ENCODE measurements around the gene UQCRHL. TPM values are rescaled to one million over a fixed set of nuclear protein-coding genes. Genes with fewer than 3 reads are reported as not detected.

UQCRHL gene
- total RNA-seq, 1 experiment from 2014 or later: 4.9 TPM

GRCh38 chr1:15786581-15786980 lies 20.9 kb downstream of the UQCRHL start:
- Histone ChIP-seq H3K27me3 (ENCODE audit: insufficient read depth, low read depth) (no peaks in the 10 kb centered on the region), H3K4me2 (peak overlapping the region; percentile 38; the same call in 1 of the 2 replicates), H3K79me2 (ENCODE audit: low read depth) (no peaks in the 10 kb centered on the region), H4K20me1 (ENCODE audit: insufficient read depth) (no peaks in the 10 kb centered on the region), H3F3A (ENCODE audit: insufficient read depth, low read depth) (peaks cover 25% of the 10 kb centered on the region), H3K36me3 (ENCODE audit: low read depth) (no peaks in the 10 kb centered on the region), H3K4me3 (no peak overlapping the region), H3K27ac (peak overlapping the region; percentile 74; the same call in 1 of the 2 replicates), H3K4me1 (replicated peaks; ENCODE audit: insufficient read depth) (peaks cover 33% of the 10 kb centered on the region), H3K9me2 (ENCODE audit: insufficient read depth) (no peaks in the 10 kb centered on the region), H2AFZ (no peak overlapping the region), H3K9me3 (ENCODE audit: insufficient read depth, low read depth) (no peaks in the 10 kb centered on the region)
- ChIA-PET POLR2A (ENCODE audit: unreplicated experiment) (interaction anchor here (0.7 to 1.1 kb wide), 2 partner anchors 48 to 90 kb away, joined by 3 to 5 read pairs; no protein-coding TSS in a partner anchor), CTCF (interaction anchor here (0.6 kb wide), 1 partner anchor 62 kb away, joined by 3 read pairs; no protein-coding TSS in a partner anchor)
- intact Hi-C loops (cut with micrococcal nuclease; ENCODE audit: unreplicated experiment): no loop called here
- TF ChIP-seq EZH2 (IDR thresholded peaks at IDR 0.05; ENCODE audit: low read depth) (no peak), CTCF (conservative IDR thresholded peaks at IDR 0.05) (no peak)
- DNase-seq: peak in 1 of 2 experiments; percentile 61
- BruUV-seq (replicated peaks): no TSS peak

- intact Hi-C loops (cut with micrococcal nuclease; ENCODE audit: unreplicated experiment): no loop called here
- CTCF ChIA-PET: no interaction called here
- no peaks in the 10 kb centered on the region for H4K20me1 ChIP-seq (ENCODE audit: insufficient read depth)
- H3K27me3 ChIP-seq (ENCODE audit: insufficient read depth, low read depth): no peaks in the 10 kb centered on the region
- no peak for DNase-seq
- H3K27ac ChIP-seq: no peak overlapping the region
- H3K9me3 ChIP-seq (ENCODE audit: insufficient read depth, low read depth): no peaks in the 10 kb centered on the region
- BruUV-seq (replicated peaks): no TSS peak
- H3K4me3 ChIP-seq: no peak overlapping the region
- no peak for TF ChIP-seq EZH2 (IDR thresholded peaks at IDR 0.05; ENCODE audit: low read depth)
- no peak for TF ChIP-seq CTCF (conservative IDR thresholded peaks at IDR 0.05)
- peaks cover 34% of the 10 kb centered on the region for H3F3A ChIP-seq (ENCODE audit: insufficient read depth, low read depth)
- no peak overlapping the region for H3K4me2 ChIP-seq
- no peaks in the 10 kb centered on the region for H3K79me2 ChIP-seq (ENCODE audit: low read depth)
- no peaks in the 10 kb centered on the region for H3K36me3 ChIP-seq (ENCODE audit: low read depth)
- peaks cover 41% of the 10 kb centered on the region for H3K4me1 ChIP-seq (replicated peaks; ENCODE audit: insufficient read depth)
- no peak overlapping the region for H2AFZ ChIP-seq
- no peaks in the 10 kb centered on the region for H3K9me2 ChIP-seq (ENCODE audit: insufficient read depth)
- POLR2A ChIA-PET (ENCODE audit: unreplicated experiment): no interaction called here
These were observed 21.8 kb downstream of the UQCRHL start for GRCh38 chr1:15785683-15786082.

GRCh38 chr1:15777909-15778707 lies 29.3 kb downstream of the UQCRHL start:
- intact Hi-C loops (cut with micrococcal nuclease; ENCODE audit: unreplicated experiment): no loop called here
- Histone ChIP-seq H3K36me3 (ENCODE audit: low read depth) (no peaks in the 10 kb centered on the region), H3K9me3 (ENCODE audit: insufficient read depth, low read depth) (no peaks in the 10 kb centered on the region), H3K9me2 (ENCODE audit: insufficient read depth) (no peaks in the 10 kb centered on the region), H3K79me2 (ENCODE audit: low read depth) (no peaks in the 10 kb centered on the region), H3K4me3 (no peak overlapping the region), H3K27ac (no peak overlapping the region), H3K27me3 (ENCODE audit: insufficient read depth, low read depth) (no peaks in the 10 kb centered on the region), H3K4me2 (no peak overlapping the region), H3K4me1 (replicated peaks; ENCODE audit: insufficient read depth) (peaks cover 28% of the 10 kb centered on the region), H4K20me1 (ENCODE audit: insufficient read depth) (no peaks in the 10 kb centered on the region), H2AFZ (no peak overlapping the region), H3F3A (ENCODE audit: insufficient read depth, low read depth) (peaks cover 38% of the 10 kb centered on the region)
- no TSS peak for BruUV-seq (replicated peaks)
- POLR2A ChIA-PET (ENCODE audit: unreplicated experiment): interaction anchor here (0.5 kb wide), 1 partner anchor 160 kb away, joined by 15 read pairs; no protein-coding TSS in a partner anchor
- TF ChIP-seq EZH2 (IDR thresholded peaks at IDR 0.05; ENCODE audit: low read depth) (no peak), CTCF (conservative IDR thresholded peaks at IDR 0.05) (no peak)
- CTCF ChIA-PET: interaction anchor here (1.1 kb wide), 1 partner anchor 18 kb away, joined by 4 read pairs; no protein-coding TSS in a partner anchor
- DNase-seq: no peak
